ENCODE measurements around the gene GLI3.

DNA sequence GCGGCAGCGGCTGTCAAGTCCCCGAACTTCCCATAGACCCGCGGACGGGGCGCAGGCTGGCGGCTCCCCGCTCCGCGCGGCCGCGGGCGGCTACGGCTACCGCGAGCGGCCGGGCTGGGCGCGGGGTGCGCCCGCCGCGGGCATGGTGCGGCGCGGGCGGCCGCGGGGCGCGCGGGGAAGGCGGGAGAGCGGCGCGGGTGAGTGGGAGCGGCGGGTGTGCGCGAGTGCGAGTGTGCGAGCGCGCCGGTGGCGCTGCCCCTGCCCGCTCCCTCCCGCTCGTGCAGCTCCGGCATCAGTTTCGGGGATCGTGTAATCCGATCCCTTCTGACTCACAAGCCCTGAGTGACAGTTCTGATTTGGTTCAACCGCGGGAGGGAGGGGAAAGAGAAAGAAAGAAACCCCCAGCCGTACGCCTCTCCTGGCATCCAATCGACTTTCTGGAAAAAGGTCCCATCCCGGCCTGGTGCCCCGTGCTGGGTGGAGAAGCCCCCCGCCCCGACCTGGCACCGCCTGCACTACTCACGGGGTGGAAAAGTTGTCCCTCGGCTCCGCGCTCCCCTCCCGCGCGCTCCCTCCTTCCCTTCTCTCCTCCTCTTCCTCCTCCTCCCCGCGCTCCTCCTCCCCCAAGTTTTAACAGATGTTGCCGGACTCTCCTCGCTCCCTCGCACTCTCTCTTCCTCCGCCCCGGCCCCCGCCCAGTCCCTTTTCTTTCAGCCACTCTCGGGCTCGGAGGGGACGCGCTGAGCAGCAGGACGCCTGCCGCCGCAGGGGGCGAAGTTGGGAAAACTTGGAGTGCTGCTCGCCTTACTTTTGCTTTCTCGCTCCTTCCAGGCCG is at the start of gene GLI3:
- no peak for TF ChIP-seq EZH2 (IDR thresholded peaks at IDR 0.05; ENCODE audit: low read length, missing control alignments)
- TF ChIP-seq, protein P1, sequence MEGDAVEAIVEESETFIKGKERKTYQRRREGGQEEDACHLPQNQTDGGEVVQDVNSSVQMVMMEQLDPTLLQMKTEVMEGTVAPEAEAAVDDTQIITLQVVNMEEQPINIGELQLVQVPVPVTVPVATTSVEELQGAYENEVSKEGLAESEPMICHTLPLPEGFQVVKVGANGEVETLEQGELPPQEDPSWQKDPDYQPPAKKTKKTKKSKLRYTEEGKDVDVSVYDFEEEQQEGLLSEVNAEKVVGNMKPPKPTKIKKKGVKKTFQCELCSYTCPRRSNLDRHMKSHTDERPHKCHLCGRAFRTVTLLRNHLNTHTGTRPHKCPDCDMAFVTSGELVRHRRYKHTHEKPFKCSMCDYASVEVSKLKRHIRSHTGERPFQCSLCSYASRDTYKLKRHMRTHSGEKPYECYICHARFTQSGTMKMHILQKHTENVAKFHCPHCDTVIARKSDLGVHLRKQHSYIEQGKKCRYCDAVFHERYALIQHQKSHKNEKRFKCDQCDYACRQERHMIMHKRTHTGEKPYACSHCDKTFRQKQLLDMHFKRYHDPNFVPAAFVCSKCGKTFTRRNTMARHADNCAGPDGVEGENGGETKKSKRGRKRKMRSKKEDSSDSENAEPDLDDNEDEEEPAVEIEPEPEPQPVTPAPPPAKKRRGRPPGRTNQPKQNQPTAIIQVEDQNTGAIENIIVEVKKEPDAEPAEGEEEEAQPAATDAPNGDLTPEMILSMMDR (conservative IDR thresholded peaks at IDR 0.05 in 1 of 2, IDR thresholded peaks at IDR 0.05 in 1 of 2; ENCODE audit: low read depth in 1 of 2, low read length in 2 of 2) = peak in 1 of 2 donors; percentile 27

All from fibroblast of lung (primary cell).